ENCODE measurements around the gene REL.

REL gene

GRCh38 chr2:60837123-60837522 lies 44.3 kb upstream of the REL start:
- Histone ChIP-seq H3K9me3 (ENCODE audit: control insufficient read depth, insufficient read depth, low read depth, low read length) (no peaks in the 10 kb centered on the region), H3K4me3 (ENCODE audit: low read depth, low read length) (no peak overlapping the region), H3K36me3 (ENCODE audit: control insufficient read depth in 2 of 2, insufficient read depth in 1 of 2, low read length in 2 of 2) (no peaks in the 10 kb centered on the region), H3K27ac (ENCODE audit: extremely low read depth, low read depth, low read length) (no peak overlapping the region), H3K4me1 (ENCODE audit: control insufficient read depth, insufficient read depth, low read length) (no peaks in the 10 kb centered on the region)
- ChIA-PET POLR2A (no interaction called here), CTCF (interaction anchor here (0.6 to 0.7 kb wide), 2 partner anchors 161 to 1741 kb away, joined by 3 read pairs; no protein-coding TSS in a partner anchor)
- TF ChIP-seq ZNF600 (tag by site-specific recombination; IDR thresholded peaks at IDR 0.05) (no peak), ZNF133 (tag by site-specific recombination; IDR thresholded peaks at IDR 0.05) (no peak), MZF1 (tag by site-specific recombination; IDR thresholded peaks at IDR 0.05; ENCODE audit: borderline replicate concordance) (no peak), ZNF561 (tag by site-specific recombination; IDR thresholded peaks at IDR 0.05; ENCODE audit: borderline replicate concordance) (no peak), ZNF521 (tag by site-specific recombination; IDR thresholded peaks at IDR 0.05) (no peak), GLI4 (tag by site-specific recombination; IDR thresholded peaks at IDR 0.05) (no peak), ZNF830 (tag by site-specific recombination; IDR thresholded peaks at IDR 0.05; ENCODE audit: low read depth) (no peak), ZNF202 (tag by site-specific recombination; IDR thresholded peaks at IDR 0.05; ENCODE audit: borderline replicate concordance) (no peak), FEZF1 (tag by site-specific recombination; IDR thresholded peaks at IDR 0.05) (no peak), ZBTB21 (tag by site-specific recombination; IDR thresholded peaks at IDR 0.05) (no peak)
- TF ChIP-seq, protein P1, sequence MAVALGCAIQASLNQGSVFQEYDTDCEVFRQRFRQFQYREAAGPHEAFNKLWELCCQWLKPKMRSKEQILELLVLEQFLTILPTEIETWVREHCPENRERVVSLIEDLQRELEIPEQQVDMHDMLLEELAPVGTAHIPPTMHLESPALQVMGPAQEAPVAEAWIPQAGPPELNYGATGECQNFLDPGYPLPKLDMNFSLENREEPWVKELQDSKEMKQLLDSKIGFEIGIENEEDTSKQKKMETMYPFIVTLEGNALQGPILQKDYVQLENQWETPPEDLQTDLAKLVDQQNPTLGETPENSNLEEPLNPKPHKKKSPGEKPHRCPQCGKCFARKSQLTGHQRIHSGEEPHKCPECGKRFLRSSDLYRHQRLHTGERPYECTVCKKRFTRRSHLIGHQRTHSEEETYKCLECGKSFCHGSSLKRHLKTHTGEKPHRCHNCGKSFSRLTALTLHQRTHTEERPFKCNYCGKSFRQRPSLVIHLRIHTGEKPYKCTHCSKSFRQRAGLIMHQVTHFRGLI (tag by site-specific recombination; IDR thresholded peaks at IDR 0.05) = no peak

DNA sequence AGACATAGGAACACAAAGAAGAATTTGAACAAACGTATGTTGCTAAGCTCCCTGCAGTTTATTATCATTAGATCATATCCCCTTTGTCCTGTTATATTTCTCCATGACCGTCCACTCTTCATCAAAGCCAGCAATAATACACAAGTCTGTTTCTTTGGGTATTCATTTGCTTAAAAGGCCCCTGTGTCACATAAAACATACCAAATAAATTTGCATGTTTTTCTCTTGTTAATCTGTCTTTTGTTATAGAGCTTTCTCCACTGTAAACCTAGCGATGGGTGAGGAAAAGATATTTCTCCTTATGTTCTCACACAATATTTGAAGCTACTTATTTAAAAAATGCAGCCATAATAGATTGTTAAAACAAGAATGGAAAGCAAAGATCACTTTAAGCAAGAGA lies 42.9 kb upstream of the REL start:
- ChIA-PET CTCF (interaction anchor here (0.6 kb wide), 1 partner anchor 49 kb away, joined by 4 read pairs; no protein-coding TSS in a partner anchor), POLR2A (no interaction called here)
- no peaks in the 10 kb centered on the region for H3K9me3 ChIP-seq (ENCODE audit: control insufficient read depth, insufficient read depth, low read depth, low read length)
- no peak for TF ChIP-seq ZBTB44 (tag by site-specific recombination; IDR thresholded peaks at IDR 0.05)
- no peak for TF ChIP-seq ZNF37A (tag by site-specific recombination; IDR thresholded peaks at IDR 0.05)
- TF ChIP-seq ZNF121 (tag by site-specific recombination; IDR thresholded peaks at IDR 0.05) = no peak
- TF ChIP-seq, protein P2, sequence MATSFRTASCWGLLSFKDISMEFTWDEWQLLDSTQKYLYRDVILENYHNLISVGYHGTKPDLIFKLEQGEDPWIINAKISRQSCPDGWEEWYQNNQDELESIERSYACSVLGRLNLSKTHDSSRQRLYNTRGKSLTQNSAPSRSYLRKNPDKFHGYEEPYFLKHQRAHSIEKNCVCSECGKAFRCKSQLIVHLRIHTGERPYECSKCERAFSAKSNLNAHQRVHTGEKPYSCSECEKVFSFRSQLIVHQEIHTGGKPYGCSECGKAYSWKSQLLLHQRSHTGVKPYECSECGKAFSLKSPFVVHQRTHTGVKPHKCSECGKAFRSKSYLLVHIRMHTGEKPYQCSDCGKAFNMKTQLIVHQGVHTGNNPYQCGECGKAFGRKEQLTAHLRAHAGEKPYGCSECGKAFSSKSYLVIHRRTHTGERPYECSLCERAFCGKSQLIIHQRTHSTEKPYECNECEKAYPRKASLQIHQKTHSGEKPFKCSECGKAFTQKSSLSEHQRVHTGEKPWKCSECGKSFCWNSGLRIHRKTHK (tag by site-specific recombination; IDR thresholded peaks at IDR 0.05) = no peak
- TF ChIP-seq ZNF623 (tag by site-specific recombination; IDR thresholded peaks at IDR 0.05) = no peak
- TF ChIP-seq ZNF184 (tag by site-specific recombination; IDR thresholded peaks at IDR 0.05) = no peak
- no peak for TF ChIP-seq ZNF580 (tag by site-specific recombination; IDR thresholded peaks at IDR 0.05)
- TF ChIP-seq ZNF391 (tag by site-specific recombination; IDR thresholded peaks at IDR 0.05; ENCODE audit: borderline replicate concordance, low read depth) = no peak
- TF ChIP-seq ZSCAN23 (tag by site-specific recombination; IDR thresholded peaks at IDR 0.05) = no peak
- TF ChIP-seq FEZF1 (tag by site-specific recombination; IDR thresholded peaks at IDR 0.05) = no peak
- no peak for TF ChIP-seq GLI2 (tag by site-specific recombination; IDR thresholded peaks at IDR 0.05; ENCODE audit: borderline replicate concordance, low read depth)
- no peak for TF ChIP-seq KLF10 (tag by site-specific recombination; IDR thresholded peaks at IDR 0.05)
- TF ChIP-seq ZNF560 (tag by site-specific recombination; IDR thresholded peaks at IDR 0.05; ENCODE audit: borderline replicate concordance) = no peak
- TF ChIP-seq ZNF146 (tag by site-specific recombination; IDR thresholded peaks at IDR 0.05) = no peak
- no peak for TF ChIP-seq OSR2 (tag by site-specific recombination; IDR thresholded peaks at IDR 0.05)
- TF ChIP-seq ZNF48 (tag by site-specific recombination; IDR thresholded peaks at IDR 0.05) = no peak
- TF ChIP-seq ZBTB17 (tag by site-specific recombination; IDR thresholded peaks at IDR 0.05) = no peak
- TF ChIP-seq ZBTB7A (tag by site-specific recombination; IDR thresholded peaks at IDR 0.05; ENCODE audit: low read depth) = no peak
- no peak for TF ChIP-seq ZNF548 (tag by site-specific recombination; IDR thresholded peaks at IDR 0.05)
- H3K36me3 ChIP-seq (ENCODE audit: control insufficient read depth in 2 of 2, insufficient read depth in 1 of 2, low read length in 2 of 2) = no peaks in the 10 kb centered on the region
- H3K4me1 ChIP-seq (ENCODE audit: control insufficient read depth, insufficient read depth, low read length) = no peaks in the 10 kb centered on the region
- H3K4me3 ChIP-seq (ENCODE audit: low read depth, low read length) = no peak overlapping the region
- no peak overlapping the region for H3K27ac ChIP-seq (ENCODE audit: extremely low read depth, low read depth, low read length)

All from HEK293 (cell line).